ENCODE results near the gene CYP26B1. TPM values are rescaled to one million over a fixed set of nuclear protein-coding genes. Genes with fewer than 3 reads are reported as not detected.

Gene CYP26B1
- total and polyA plus RNA-seq, 3 donors from 2014 or later, result 31.6 to 86.2 (median 42.1) TPM

- WGBS, 2 donors, result 93 to 100% methylated on average over 2 of the region's 2 CpGs
- Histone ChIP-seq H3K4me3 (no peak overlapping the region), H3K27ac (no peak overlapping the region), H3K36me3 (ENCODE audit: low read depth, missing control alignments) (no peaks in the 10 kb centered on the region), H3K4me1 (no peaks in the 10 kb centered on the region), H3K9me3 (no peaks in the 10 kb centered on the region), H3K27me3 (no peaks in the 10 kb centered on the region)
- TF ChIP-seq, protein P1, sequence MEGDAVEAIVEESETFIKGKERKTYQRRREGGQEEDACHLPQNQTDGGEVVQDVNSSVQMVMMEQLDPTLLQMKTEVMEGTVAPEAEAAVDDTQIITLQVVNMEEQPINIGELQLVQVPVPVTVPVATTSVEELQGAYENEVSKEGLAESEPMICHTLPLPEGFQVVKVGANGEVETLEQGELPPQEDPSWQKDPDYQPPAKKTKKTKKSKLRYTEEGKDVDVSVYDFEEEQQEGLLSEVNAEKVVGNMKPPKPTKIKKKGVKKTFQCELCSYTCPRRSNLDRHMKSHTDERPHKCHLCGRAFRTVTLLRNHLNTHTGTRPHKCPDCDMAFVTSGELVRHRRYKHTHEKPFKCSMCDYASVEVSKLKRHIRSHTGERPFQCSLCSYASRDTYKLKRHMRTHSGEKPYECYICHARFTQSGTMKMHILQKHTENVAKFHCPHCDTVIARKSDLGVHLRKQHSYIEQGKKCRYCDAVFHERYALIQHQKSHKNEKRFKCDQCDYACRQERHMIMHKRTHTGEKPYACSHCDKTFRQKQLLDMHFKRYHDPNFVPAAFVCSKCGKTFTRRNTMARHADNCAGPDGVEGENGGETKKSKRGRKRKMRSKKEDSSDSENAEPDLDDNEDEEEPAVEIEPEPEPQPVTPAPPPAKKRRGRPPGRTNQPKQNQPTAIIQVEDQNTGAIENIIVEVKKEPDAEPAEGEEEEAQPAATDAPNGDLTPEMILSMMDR (IDR thresholded peaks at IDR 0.05), result no peak
- TF ChIP-seq POLR2A (IDR thresholded peaks at IDR 0.05), result no peak
- no peak for DNase-seq
- intact Hi-C loops (cut with DNase I; ENCODE audit: low total_unique reads), result no loop called here
Observed at GRCh38 chr2:72178551-72178950, 30.9 kb upstream of the CYP26B1 start.

DNA sequence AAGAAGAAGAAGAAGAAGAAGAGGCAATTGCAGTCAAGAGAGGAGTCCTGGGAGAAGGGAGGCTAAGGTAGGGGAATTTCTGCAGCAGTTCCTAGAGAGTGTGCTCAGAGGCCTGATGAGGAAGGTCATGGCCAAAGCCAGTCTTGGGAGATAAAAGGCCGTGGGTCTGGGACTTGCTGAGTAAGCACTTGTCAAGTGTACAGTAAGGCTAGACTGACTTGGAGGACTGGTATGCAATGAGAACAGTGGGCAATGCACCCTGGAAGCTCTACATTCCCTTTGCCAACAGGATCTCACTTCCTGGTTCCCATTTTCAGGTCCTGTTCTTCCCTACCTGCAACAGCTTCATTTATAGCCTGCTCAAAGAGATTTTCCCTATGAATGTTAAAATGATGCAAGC lies 28.6 kb upstream of the CYP26B1 start:
- WGBS, 2 donors, result 41 to 53% methylated on average over 1 of the region's 1 CpG
- no peak for DNase-seq
- H3K36me3 ChIP-seq (ENCODE audit: low read depth, missing control alignments), result no peaks in the 10 kb centered on the region
- no peaks in the 10 kb centered on the region for H3K27me3 ChIP-seq
- no peaks in the 10 kb centered on the region for H3K4me1 ChIP-seq
- H3K27ac ChIP-seq, result no peak overlapping the region
- H3K4me3 ChIP-seq, result no peak overlapping the region
- intact Hi-C loops (cut with DNase I; ENCODE audit: low total_unique reads), result no loop called here
- no peaks in the 10 kb centered on the region for H3K9me3 ChIP-seq
- TF ChIP-seq, protein P1 (IDR thresholded peaks at IDR 0.05), result no peak

GRCh38 chr2:72175636-72176035 lies 28.0 kb upstream of the CYP26B1 start:
- no peak for DNase-seq
- WGBS, 2 donors, result 89% methylated on average over 4 of the region's 4 CpGs
- intact Hi-C loops (cut with DNase I; ENCODE audit: low total_unique reads), result no loop called here

DNA sequence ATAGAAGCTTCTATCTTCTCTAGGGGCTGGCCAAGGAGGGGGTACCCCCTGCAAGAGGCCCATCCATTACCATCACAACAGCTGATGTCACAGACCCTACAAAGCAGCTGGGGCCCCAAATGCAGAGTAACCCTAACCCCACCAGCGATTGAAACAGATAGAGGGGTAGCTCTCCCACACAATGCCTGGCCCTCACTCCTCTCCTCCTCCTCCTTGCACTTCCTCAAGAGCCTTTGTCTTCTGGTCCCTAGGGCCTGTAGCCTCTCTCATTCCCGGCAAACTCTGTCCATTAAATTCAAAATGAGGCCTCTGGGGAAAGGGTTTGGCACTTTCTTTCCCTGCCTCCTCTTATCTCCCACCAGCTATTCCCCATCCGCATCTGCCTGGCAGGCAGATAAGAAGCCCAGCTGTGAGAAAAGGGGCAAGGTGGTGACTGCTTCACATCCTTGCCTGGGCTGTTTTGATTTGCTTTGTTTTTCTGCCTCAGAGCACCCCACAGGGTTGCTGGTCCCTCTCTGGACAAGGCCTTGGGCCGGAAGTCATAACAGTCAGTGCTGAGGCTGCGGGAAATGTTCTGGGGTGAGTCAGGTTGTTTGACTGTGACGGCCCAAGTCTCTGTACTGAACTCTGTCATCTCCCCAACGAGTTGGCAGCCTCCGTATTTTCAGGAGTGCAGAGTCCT lies 26.1 kb upstream of the CYP26B1 start:
- no peak for TF ChIP-seq POLR2A (IDR thresholded peaks at IDR 0.05)
- TF ChIP-seq, protein P1 (IDR thresholded peaks at IDR 0.05), result no peak
- intact Hi-C loops (cut with DNase I; ENCODE audit: low total_unique reads), result no loop called here
- no peak overlapping the region for H3K4me3 ChIP-seq
- 70 to 75% methylated on average over 6 to 8 of the region's 8 CpGs for WGBS, 2 donors
- H3K27me3 ChIP-seq, result no peaks in the 10 kb centered on the region
- no peaks in the 10 kb centered on the region for H3K36me3 ChIP-seq (ENCODE audit: low read depth, missing control alignments)
- no peaks in the 10 kb centered on the region for H3K4me1 ChIP-seq
- H3K27ac ChIP-seq, result no peak overlapping the region
- DNase-seq, result no peak
- no peaks in the 10 kb centered on the region for H3K9me3 ChIP-seq

More at GRCh38 chr2:72175636-72176035, 28.0 kb upstream of the CYP26B1 start:
- Histone ChIP-seq H3K9me3 (no peaks in the 10 kb centered on the region), H3K36me3 (ENCODE audit: low read depth, missing control alignments) (no peaks in the 10 kb centered on the region), H3K27ac (no peak overlapping the region), H3K4me3 (no peak overlapping the region), H3K4me1 (no peaks in the 10 kb centered on the region), H3K27me3 (no peaks in the 10 kb centered on the region)
- TF ChIP-seq, protein P1 (IDR thresholded peaks at IDR 0.05), result no peak
- TF ChIP-seq POLR2A (IDR thresholded peaks at IDR 0.05), result no peak

DNA sequence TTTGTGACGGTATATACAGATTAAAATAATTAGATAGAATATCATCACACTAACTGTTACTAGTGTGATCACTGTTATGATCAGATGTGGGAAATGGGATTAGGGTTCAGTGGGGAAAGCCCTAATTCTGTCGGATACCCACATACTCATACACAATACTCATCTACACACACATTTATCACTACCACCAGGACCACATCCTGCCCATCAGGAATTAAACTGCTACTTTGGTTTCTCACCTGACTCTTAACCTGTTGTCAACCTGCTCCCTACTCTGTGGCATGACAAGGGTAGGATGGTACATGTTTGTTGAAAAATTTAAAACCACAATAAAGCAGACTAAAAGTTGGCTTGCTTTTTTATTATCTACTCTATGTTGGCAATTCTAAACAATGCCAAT lies 24.8 kb upstream of the CYP26B1 start:
- H3K4me3 ChIP-seq, result no peak overlapping the region
- no peaks in the 10 kb centered on the region for H3K4me1 ChIP-seq
- intact Hi-C loops (cut with DNase I; ENCODE audit: low total_unique reads), result no loop called here
- no peaks in the 10 kb centered on the region for H3K9me3 ChIP-seq
- no peak overlapping the region for H3K27ac ChIP-seq
- no peaks in the 10 kb centered on the region for H3K36me3 ChIP-seq (ENCODE audit: low read depth, missing control alignments)
- no peak for TF ChIP-seq POLR2A (IDR thresholded peaks at IDR 0.05)
- TF ChIP-seq, protein P1 (IDR thresholded peaks at IDR 0.05), result no peak
- WGBS, 2 donors, result 86 to 96% methylated on average over 2 of the region's 2 CpGs
- no peak for DNase-seq
- no peaks in the 10 kb centered on the region for H3K27me3 ChIP-seq

All from testis (tissue), 3 donors.